Tibial nerve (tissue), 3 donors: Measurements from ENCODE around the gene DGKI.

Source experiments
- POLR2A ChIP-seq, 2 donors: fragments of 450-650 bp; IDR thresholded peaks; one replicate each; pipeline ENCODE4 v1.6.1; 2017; ENCODE audit warnings: antibody characterized with exemption in 2 of 2, mild to moderate bottlenecking in 2 of 2, moderate library complexity in 2 of 2
- TF ChIP-seq, protein P1 (sequence below), 5 experiments: fragments of 200-600 bp in 3 of 5; fragments of 450-650 bp in 2 of 5; sonication (generic) in 3 of 5; IDR thresholded peaks; one replicate each; pipeline ENCODE4 v1.5.1; 2016 to 2019; ENCODE audit warnings: antibody characterized with exemption in 5 of 5, mild to moderate bottlenecking in 3 of 5, moderate library complexity in 2 of 5

DNA sequence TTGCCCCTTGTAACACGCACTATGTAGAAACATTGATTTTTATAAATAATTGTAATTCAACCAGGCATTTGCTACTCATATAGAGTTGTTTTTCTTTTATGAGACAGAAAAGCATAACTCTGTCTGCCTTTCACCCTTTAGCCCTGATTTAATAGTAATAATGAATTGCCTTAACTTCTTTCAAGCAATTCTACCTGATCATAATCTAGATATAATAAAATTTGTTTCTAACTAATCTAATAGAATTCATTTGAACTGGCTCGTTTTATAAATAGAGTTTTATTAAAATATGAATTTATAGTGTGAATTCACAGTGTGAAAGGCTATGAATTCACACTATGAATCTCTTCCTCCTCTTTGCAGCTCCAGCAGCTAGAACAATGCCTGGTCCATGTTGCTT is 319.1 kb downstream of the DGKI start:
- no peak for TF ChIP-seq POLR2A (IDR thresholded peaks at IDR 0.05)
- TF ChIP-seq, protein P1, sequence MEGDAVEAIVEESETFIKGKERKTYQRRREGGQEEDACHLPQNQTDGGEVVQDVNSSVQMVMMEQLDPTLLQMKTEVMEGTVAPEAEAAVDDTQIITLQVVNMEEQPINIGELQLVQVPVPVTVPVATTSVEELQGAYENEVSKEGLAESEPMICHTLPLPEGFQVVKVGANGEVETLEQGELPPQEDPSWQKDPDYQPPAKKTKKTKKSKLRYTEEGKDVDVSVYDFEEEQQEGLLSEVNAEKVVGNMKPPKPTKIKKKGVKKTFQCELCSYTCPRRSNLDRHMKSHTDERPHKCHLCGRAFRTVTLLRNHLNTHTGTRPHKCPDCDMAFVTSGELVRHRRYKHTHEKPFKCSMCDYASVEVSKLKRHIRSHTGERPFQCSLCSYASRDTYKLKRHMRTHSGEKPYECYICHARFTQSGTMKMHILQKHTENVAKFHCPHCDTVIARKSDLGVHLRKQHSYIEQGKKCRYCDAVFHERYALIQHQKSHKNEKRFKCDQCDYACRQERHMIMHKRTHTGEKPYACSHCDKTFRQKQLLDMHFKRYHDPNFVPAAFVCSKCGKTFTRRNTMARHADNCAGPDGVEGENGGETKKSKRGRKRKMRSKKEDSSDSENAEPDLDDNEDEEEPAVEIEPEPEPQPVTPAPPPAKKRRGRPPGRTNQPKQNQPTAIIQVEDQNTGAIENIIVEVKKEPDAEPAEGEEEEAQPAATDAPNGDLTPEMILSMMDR (IDR thresholded peaks at IDR 0.05), result no peak
